Kidney capillary endothelial cell (primary cell): ENCODE measurements around the gene PYGO2.
"Not testable (repeated sequence)": the region's sequence is repeated elsewhere in the genome, so short reads cannot be mapped to it uniquely, and the experiment has no call there.

Source experiments
- DNase-seq: peaks from one replicate; pipeline ENCODE4 v3.0.0-alpha.2; 2018; ENCODE audit warnings: low spot score

Gene PYGO2

GRCh38 chr1:155000411-155000725 lies 38.8 kb upstream of the PYGO2 start:
- DNase-seq, result no peak

- DNase-seq, result no peak
These were observed 38.2 kb upstream of the PYGO2 start for GRCh38 chr1:154999571-155000410.

- no peak for DNase-seq
These were observed 37.4 kb upstream of the PYGO2 start for GRCh38 chr1:154998818-154999570.

- no peak for DNase-seq
These were observed 36.7 kb upstream of the PYGO2 start for GRCh38 chr1:154998201-154998780.

- no peak for DNase-seq
These were observed 35.6 kb upstream of the PYGO2 start for GRCh38 chr1:154996966-154997701.

GRCh38 chr1:154995301-154995983 lies 33.9 kb upstream of the PYGO2 start:
- not testable (repeated sequence) for DNase-seq

GRCh38 chr1:154994591-154994990 lies 33.0 kb upstream of the PYGO2 start:
- no peak for DNase-seq

GRCh38 chr1:154994269-154994587 lies 32.6 kb upstream of the PYGO2 start:
- DNase-seq, result no peak

GRCh38 chr1:154993572-154994268 lies 32.1 kb upstream of the PYGO2 start, which contains the start of gene LENEP:
LENEP (plus strand) TSS chr1:154993586; CDS start chr1:154993608, 22 bp downstream.
- no peak for DNase-seq

- no peak for DNase-seq
These were observed 31.4 kb upstream of the PYGO2 start for GRCh38 chr1:154992721-154993571.

GRCh38 chr1:154990276-154990675 lies 28.7 kb upstream of the PYGO2 start:
- no peak for DNase-seq

GRCh38 chr1:154989195-154989860 lies 27.7 kb upstream of the PYGO2 start:
- no peak for DNase-seq

- DNase-seq, result no peak
These were observed 26.7 kb upstream of the PYGO2 start for GRCh38 chr1:154988058-154988954.

GRCh38 chr1:154987326-154987725 lies 25.7 kb upstream of the PYGO2 start:
- DNase-seq, result no peak

- not testable (repeated sequence) for DNase-seq
These were observed 25.2 kb upstream of the PYGO2 start for GRCh38 chr1:154986736-154987135.

GRCh38 chr1:154983776-154984466 lies 22.3 kb upstream of the PYGO2 start:
- no peak for DNase-seq

GRCh38 chr1:154982897-154983648 lies 21.5 kb upstream of the PYGO2 start, which contains the start of gene FLAD1:
FLAD1 (plus strand) TSS chr1:154983344; CDS start chr1:154983695, 351 bp downstream.
- peak; percentile 98 for DNase-seq
